H9 (cell line): ENCODE data around the gene MROH2A. TPM values are rescaled to one million over a fixed set of nuclear protein-coding genes. Genes with fewer than 3 reads are reported as not detected.
"Not testable (repeated sequence)": the region's sequence is repeated elsewhere in the genome, so short reads cannot be mapped to it uniquely, and the experiment has no call there.

Experiments used
- DNase-seq: peaks from one replicate; pipeline ENCODE4 v3.0.0-alpha.2; 2017
- H2AFZ ChIP-seq: one replicate; pipeline ENCODE4 v1.6.1; 2013; ENCODE audit warnings: mild to moderate bottlenecking, low read length, control low read depth, moderate library complexity
- H2AK5ac ChIP-seq: 2 replicates; pipeline ENCODE4 v1.6.1; 2013; ENCODE audit warnings: low read length, control low read depth, mixed read lengths; ENCODE audit not compliant: insufficient read length
- H2BK120ac ChIP-seq: one replicate; pipeline ENCODE4 v1.6.1; 2013; ENCODE audit warnings: low read depth, mild to moderate bottlenecking, low read length, control low read depth, inconsistent platforms; ENCODE audit not compliant: poor library complexity, severe bottlenecking
- H2BK12ac ChIP-seq: 2 replicates; pipeline ENCODE4 v1.6.1; 2013; ENCODE audit warnings: low read length, control low read depth, mixed read lengths, low read depth; ENCODE audit not compliant: insufficient read length
- H2BK15ac ChIP-seq: 2 replicates; pipeline ENCODE4 v1.6.1; 2013; ENCODE audit warnings: low read depth, low read length, control low read depth
- H2BK20ac ChIP-seq: one replicate; pipeline ENCODE4 v1.6.1; 2013; ENCODE audit warnings: low read depth, mild to moderate bottlenecking, low read length, control low read depth, inconsistent platforms; ENCODE audit not compliant: poor library complexity, severe bottlenecking
- H2BK5ac ChIP-seq: 2 replicates; pipeline ENCODE4 v1.6.1; 2013; ENCODE audit warnings: low read length, control low read depth, mixed read lengths; ENCODE audit not compliant: insufficient read length
- H3K14ac ChIP-seq: 2 replicates; pipeline ENCODE4 v1.6.1; 2013; ENCODE audit warnings: low read length, control low read depth; ENCODE audit not compliant: insufficient read depth
- H3K18ac ChIP-seq: 2 replicates; pipeline ENCODE4 v1.6.1; 2013; ENCODE audit warnings: low read depth, mild to moderate bottlenecking, mixed read lengths, low read length, control low read depth; ENCODE audit not compliant: insufficient read length
- H3K23ac ChIP-seq: 2 replicates; pipeline ENCODE4 v1.6.1; 2013; ENCODE audit warnings: low read length, control low read depth, mixed read lengths, low read depth; ENCODE audit not compliant: insufficient read length
- H3K23me2 ChIP-seq: 2 replicates; pipeline ENCODE4 v1.6.1; 2013; ENCODE audit warnings: low read depth, mild to moderate bottlenecking, mixed read lengths, low read length, control low read depth; ENCODE audit not compliant: insufficient read length, poor library complexity, severe bottlenecking
- H3K27ac ChIP-seq: 2 replicates; pipeline ENCODE4 v1.5.1; 2013; ENCODE audit warnings: low read length, control low read depth, mixed read lengths, low read depth; ENCODE audit not compliant: insufficient read length
- H3K27me3 ChIP-seq: 2 replicates; pipeline ENCODE4 v1.6.1; 2013; ENCODE audit warnings: low read length, control low read depth, inconsistent platforms; ENCODE audit not compliant: insufficient read depth
- H3K4ac ChIP-seq: 2 replicates; pipeline ENCODE4 v1.6.1; 2013; ENCODE audit warnings: low read depth, mild to moderate bottlenecking, control low read depth, inconsistent platforms, low read length, moderate library complexity
- H3K4me1 ChIP-seq: 2 replicates; pipeline ENCODE4 v1.6.1; 2013; ENCODE audit warnings: low read length, control low read depth, inconsistent platforms; ENCODE audit not compliant: insufficient read depth
- H3K4me2 ChIP-seq: 2 replicates; pipeline ENCODE4 v1.6.1; 2013; ENCODE audit warnings: low read length, control low read depth, mixed read lengths; ENCODE audit not compliant: insufficient read length, insufficient read depth
- H3K56ac ChIP-seq: 2 replicates; pipeline ENCODE4 v1.6.1; 2013; ENCODE audit warnings: low read depth, mild to moderate bottlenecking, mixed read lengths, low read length, control low read depth; ENCODE audit not compliant: insufficient read length
- H3K79me1 ChIP-seq: 2 replicates; pipeline ENCODE4 v1.6.1; 2013; ENCODE audit warnings: low read depth, mild to moderate bottlenecking, moderate library complexity, low read length, control low read depth, inconsistent platforms; ENCODE audit not compliant: insufficient read depth, poor library complexity, severe bottlenecking
- H3K79me2 ChIP-seq: 2 replicates; pipeline ENCODE4 v1.6.1; 2013; ENCODE audit warnings: low read length, control low read depth, inconsistent platforms; ENCODE audit not compliant: insufficient read depth
- H3K9ac ChIP-seq: 2 replicates; pipeline ENCODE4 v1.6.1; 2013; ENCODE audit warnings: low read length, control low read depth, mixed read lengths; ENCODE audit not compliant: insufficient read length; ENCODE audit errors: extremely low read depth
- H3K9me3 ChIP-seq: one replicate; pipeline ENCODE4 v1.6.1; 2013; ENCODE audit warnings: low read depth, low read length, inconsistent platforms; ENCODE audit not compliant: control insufficient read depth
- H3T11ph ChIP-seq: one replicate; pipeline ENCODE4 v1.6.1; 2013; ENCODE audit warnings: mild to moderate bottlenecking, low read length, control low read depth, inconsistent platforms
- H4K20me1 ChIP-seq: one replicate; pipeline ENCODE4 v1.6.1; 2013; ENCODE audit not compliant: control insufficient read depth, insufficient read length, insufficient read depth
- H4K5ac ChIP-seq: 2 replicates; pipeline ENCODE4 v1.6.1; 2013; ENCODE audit warnings: low read depth, mild to moderate bottlenecking, mixed read lengths, low read length, control low read depth; ENCODE audit not compliant: insufficient read length
- H4K8ac ChIP-seq: replicated peaks from 2 replicates; pipeline ENCODE4 v1.6.1; 2013; ENCODE audit warnings: low read length, control low read depth, mixed read lengths, low read depth; ENCODE audit not compliant: insufficient read length
- H4K91ac ChIP-seq: 2 replicates; pipeline ENCODE4 v1.6.1; 2013; ENCODE audit warnings: low read depth, mild to moderate bottlenecking, moderate library complexity, mixed read lengths, low read length, control low read depth; ENCODE audit not compliant: insufficient read length
- H3K27ac Mint-ChIP-seq, 3 experiments: 2 replicates in 2 of 3; 3 replicates in 1 of 3; pipeline ENCODE4 v1.8.0; 2020 to 2021; ENCODE audit warnings: mixed read lengths in 3 of 3, mild to moderate bottlenecking in 1 of 3, moderate library complexity in 1 of 3
- H3K27me3 Mint-ChIP-seq: 2 replicates; pipeline ENCODE4 v1.8.0; 2021; ENCODE audit warnings: low read depth, mild to moderate bottlenecking, moderate library complexity, mixed read lengths
- H3K36me3 Mint-ChIP-seq, 3 experiments: 2 replicates in 2 of 3; 3 replicates in 1 of 3; pipeline ENCODE4 v1.8.0; 2020 to 2021; ENCODE audit warnings: low read depth in 3 of 3, mixed read lengths in 3 of 3; ENCODE audit not compliant: insufficient read depth in 1 of 3
- H3K4me1 Mint-ChIP-seq, 2 experiments: 2 replicates each; pipeline ENCODE4 v1.8.0; 2020; ENCODE audit warnings: mixed read lengths in 2 of 2
- H3K4me3 Mint-ChIP-seq, 2 experiments: 2 replicates in 1 of 2; 3 replicates in 1 of 2; pipeline ENCODE4 v1.8.0; 2020 to 2021; ENCODE audit warnings: mild to moderate bottlenecking in 2 of 2, mixed read lengths in 2 of 2, moderate library complexity in 1 of 2
- H3K9me3 Mint-ChIP-seq, 2 experiments: 2 replicates in 1 of 2; 3 replicates in 1 of 2; pipeline ENCODE4 v1.8.0; 2020; ENCODE audit warnings: mild to moderate bottlenecking in 2 of 2, mixed read lengths in 2 of 2, moderate library complexity in 1 of 2
- CTCF ChIP-seq: fragments of 200-600 bp; sonication (generic); conservative IDR thresholded peaks from 3 replicates; pipeline ENCODE4 v1.8.0; 2021; ENCODE audit warnings: antibody characterized with exemption, mild to moderate bottlenecking
- WGBS: extraction: QIAGEN DNeasy Blood & Tissue Kit; methylation state at CpG from one replicate; pipeline ENCODE4 v1.1.7; 2013; ENCODE audit warnings: missing lambda C conversion rate, low lambda C conversion rate, mixed read lengths; ENCODE audit not compliant: insufficient read length; ENCODE audit errors: extremely low coverage; 5-methylcytosine and 5-hydroxymethylcytosine counted together
- total RNA-seq: library from RNA; stranded (reverse); gene quantifications from 2 replicates; pipeline ENCODE4 v1.2.1, GENCODE V29; 2021

MROH2A gene
- total RNA-seq, 1 experiment from 2014 or later, result not detected

- peaks cover 0 to 6% of the 10 kb centered on the region in 2 experiments; a peak in 1 of 4 replicates for H3K4me1 Mint-ChIP-seq
- H3K9ac ChIP-seq, result no peak overlapping the region
- H4K5ac ChIP-seq, result no peak overlapping the region
- no peak for DNase-seq
- no peak for TF ChIP-seq CTCF
- WGBS, result 97% methylated on average over 1 of the region's 4 CpGs
- H2AFZ ChIP-seq, result no peak overlapping the region
- H3K23ac ChIP-seq, result no peak overlapping the region
- H3K18ac ChIP-seq, result no peak overlapping the region
- H3K4me3 Mint-ChIP-seq, result no peak overlapping the region
- H2BK15ac ChIP-seq, result no peak overlapping the region
- no peaks in the 10 kb centered on the region for H3K23me2 ChIP-seq
- H3K9me3 Mint-ChIP-seq, result peaks cover 11 to 19% of the 10 kb centered on the region in 2 experiments
- H3K27ac Mint-ChIP-seq, result no peak overlapping the region
- no peaks in the 10 kb centered on the region for H3K9me3 ChIP-seq
- H3K4ac ChIP-seq, result no peak overlapping the region
- H3K4me1 ChIP-seq, result no peaks in the 10 kb centered on the region
- no peak overlapping the region for H4K91ac ChIP-seq
- H4K8ac ChIP-seq, result no peak overlapping the region
- no peak overlapping the region for H3K56ac ChIP-seq
- H3K79me2 ChIP-seq, result no peaks in the 10 kb centered on the region
- no peak overlapping the region for H3T11ph ChIP-seq
- no peaks in the 10 kb centered on the region for H3K27me3 ChIP-seq
- no peak overlapping the region for H2AK5ac ChIP-seq
- H3K14ac ChIP-seq, result no peak overlapping the region
- H2BK12ac ChIP-seq, result no peak overlapping the region
- H3K79me1 ChIP-seq, result no peaks in the 10 kb centered on the region
- H2BK20ac ChIP-seq, result no peak overlapping the region
- H3K36me3 Mint-ChIP-seq, result peaks cover 10 to 12% (median 11%) of the 10 kb centered on the region in 3 experiments; a peak in 6 of 7 replicates
- no peak overlapping the region for H2BK5ac ChIP-seq
- no peak overlapping the region for H3K4me2 ChIP-seq
- no peak overlapping the region for H2BK120ac ChIP-seq
- H3K27me3 Mint-ChIP-seq, result peaks cover 63% of the 10 kb centered on the region
- H3K27ac ChIP-seq, result no peak overlapping the region
- no peaks in the 10 kb centered on the region for H4K20me1 ChIP-seq
These were observed 93.3 kb downstream of the MROH2A start for GRCh38 chr2:233871432-233871831.

DNA sequence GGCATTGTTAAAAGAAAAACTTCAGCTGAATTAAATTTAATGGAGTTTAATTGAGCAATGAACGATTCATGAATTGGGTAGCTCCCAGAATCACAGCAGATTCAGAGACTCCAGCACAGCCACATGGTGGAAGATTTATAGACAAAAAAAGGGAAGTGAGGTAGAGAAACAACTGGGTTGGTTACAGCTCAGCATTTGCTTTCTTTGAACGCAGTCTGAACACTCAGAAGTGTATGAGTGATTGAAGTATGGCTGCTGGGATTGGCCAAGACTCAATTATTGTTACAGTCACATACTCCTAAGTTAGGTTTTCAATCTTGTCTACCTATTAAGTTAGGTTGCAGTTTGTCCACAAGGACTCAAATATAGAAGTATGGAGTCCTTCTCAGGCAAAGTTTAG is 94.0 kb downstream of the MROH2A start:
- H3K56ac ChIP-seq, H3K27ac ChIP-seq, H3T11ph ChIP-seq, H3K4ac ChIP-seq, H4K5ac ChIP-seq, H2BK20ac ChIP-seq, H2AFZ ChIP-seq, H2BK12ac ChIP-seq, H3K4me2 ChIP-seq, H3K27me3 ChIP-seq, H3K23ac ChIP-seq, H2BK15ac ChIP-seq, H4K20me1 ChIP-seq, H3K9me3 ChIP-seq, H3K23me2 ChIP-seq, H4K91ac ChIP-seq, DNase-seq, H2BK120ac ChIP-seq, H3K79me1 ChIP-seq, H3K4me3 Mint-ChIP-seq, H2AK5ac ChIP-seq, H3K27ac Mint-ChIP-seq, H3K14ac ChIP-seq, H3K4me1 Mint-ChIP-seq, H3K79me2 ChIP-seq, H3K18ac ChIP-seq, H3K4me1 ChIP-seq, H4K8ac ChIP-seq, H3K36me3 Mint-ChIP-seq, H3K9ac ChIP-seq, H2BK5ac ChIP-seq: not testable (repeated sequence)
- Mint-ChIP-seq H3K27me3 (peaks cover 65% of the 10 kb centered on the region), H3K9me3 (peaks cover 11 to 15% of the 10 kb centered on the region in 2 experiments)
- WGBS, result no CpG with 5 or more reads among the region's 2 CpGs
